Naive thymus-derived CD4-positive, alpha-beta T cell (primary cell): ENCODE measurements around the gene KCNC4. TPM values are rescaled to one million over a fixed set of nuclear protein-coding genes. Genes with fewer than 3 reads are reported as not detected.

Source experiments
- ATAC-seq: fragments of 150-1000 bp; cut with Tn5 transposase; 2 replicates; pipeline ENCODE4 v1.10.0; 2021; ENCODE audit warnings: mild to moderate bottlenecking, moderate library complexity
- CTCF ChIA-PET: fragments of 350-600 bp; sonication (Branson Sonifier 250); formaldehyde crosslinking; loops from one replicate; lab custom pipeline; 2021; ENCODE audit warnings: antibody characterized with exemption; lab: Charles Lee
- POLR2A ChIA-PET: fragments of 350-600 bp; sonication (Branson Sonifier 250); formaldehyde crosslinking; loops from one replicate; lab custom pipeline; 2021; ENCODE audit warnings: antibody characterized with exemption, inconsistent platforms; lab: Charles Lee
- DNase-seq, 9 donors: peaks; one replicate each; pipeline versions ENCODE4 v3.0.0 to v3.0.0-alpha.2; 2020 to 2022; ENCODE audit warnings: mixed read lengths in 1 of 9
- H3K27ac ChIP-seq: one replicate; pipeline ENCODE4 v1.7.0; 2013; ENCODE audit warnings: mild to moderate bottlenecking, low read depth, low read length, moderate library complexity
- H3K27me3 ChIP-seq, 2 donors: one replicate each; pipeline ENCODE4 v1.7.0; 2013; ENCODE audit warnings: low read length in 2 of 2, mild to moderate bottlenecking in 2 of 2, moderate library complexity in 2 of 2; ENCODE audit not compliant: control insufficient read depth in 2 of 2, insufficient read depth in 2 of 2
- H3K36me3 ChIP-seq, 3 experiments: 1 replicate in 2 of 3; 2 replicates in 1 of 3; pipeline ENCODE4 v1.7.0; 2013; ENCODE audit warnings: low read length in 3 of 3, mild to moderate bottlenecking in 3 of 3, moderate library complexity in 1 of 3; ENCODE audit not compliant: insufficient read depth in 3 of 3, control insufficient read depth in 2 of 3
- H3K4me1 ChIP-seq, 2 donors: one replicate each; pipeline ENCODE4 v1.7.0; 2013; ENCODE audit warnings: low read length in 2 of 2, mild to moderate bottlenecking in 2 of 2, moderate library complexity in 1 of 2; ENCODE audit not compliant: control insufficient read depth in 2 of 2, insufficient read depth in 2 of 2
- H3K4me3 ChIP-seq: 2 replicates; pipeline ENCODE4 v1.7.0; 2013; ENCODE audit warnings: mild to moderate bottlenecking, low read length
- H3K9me3 ChIP-seq, 3 experiments: 1 replicate in 2 of 3; 2 replicates in 1 of 3; pipeline ENCODE4 v1.7.0; 2013; ENCODE audit warnings: low read length in 3 of 3; ENCODE audit not compliant: control insufficient read depth in 2 of 3
- H3K27ac Mint-ChIP-seq, 9 donors: one replicate each; pipeline ENCODE4 v1.8.0; 2020 to 2022; ENCODE audit warnings: mixed read lengths in 9 of 9, mild to moderate bottlenecking in 8 of 9, moderate library complexity in 5 of 9, inconsistent platforms in 2 of 9
- H3K27me3 Mint-ChIP-seq, 5 donors: one replicate each; pipeline ENCODE4 v1.8.0; 2021 to 2022; ENCODE audit warnings: mixed read lengths in 5 of 5, mild to moderate bottlenecking in 1 of 5
- H3K36me3 Mint-ChIP-seq, 5 donors: one replicate each; pipeline ENCODE4 v1.8.0; 2020 to 2022; ENCODE audit warnings: mixed read lengths in 5 of 5, mild to moderate bottlenecking in 3 of 5, inconsistent platforms in 1 of 5
- H3K4me1 Mint-ChIP-seq, 7 donors: one replicate each; pipeline ENCODE4 v1.8.0; 2020 to 2022; ENCODE audit warnings: mixed read lengths in 7 of 7, mild to moderate bottlenecking in 3 of 7, inconsistent platforms in 1 of 7
- H3K4me3 Mint-ChIP-seq, 10 donors: one replicate each; pipeline ENCODE4 v1.8.0; 2020 to 2022; ENCODE audit warnings: mild to moderate bottlenecking in 10 of 10, mixed read lengths in 10 of 10, moderate library complexity in 6 of 10, inconsistent platforms in 2 of 10
- H3K9me3 Mint-ChIP-seq, 11 donors: one replicate each; pipeline ENCODE4 v1.8.0; 2020 to 2022; ENCODE audit warnings: mixed read lengths in 11 of 11, mild to moderate bottlenecking in 4 of 11, inconsistent platforms in 1 of 11, moderate library complexity in 1 of 11
- intact Hi-C, 2 donors: fragments of 100-400 bp; cut with micrococcal nuclease; formaldehyde crosslinking; loops; one replicate each; pipeline ENCODE4 v1.15.1; 2023
- polyA plus RNA-seq, 2 donors: library from polyadenylated mRNA; unstranded; fragments of 300-500 nt; fragmentation: Illumina TruSeq; gene quantifications; one replicate each; pipeline ENCODE4 v1.2.3, GENCODE V29; 2021
- total RNA-seq, 6 experiments: library from RNA in 5 of 6; stranded (reverse) in 5 of 6; gene quantifications; 1 replicate in 5 of 6; 2 replicates in 1 of 6; pipeline ENCODE4 v1.2.3 and lab custom pipeline; 2021 to 2026

Gene KCNC4
- total and polyA plus RNA-seq, 7 experiments from 2014 or later, result 1.6 to 18.2 (median 10.1) TPM

DNA sequence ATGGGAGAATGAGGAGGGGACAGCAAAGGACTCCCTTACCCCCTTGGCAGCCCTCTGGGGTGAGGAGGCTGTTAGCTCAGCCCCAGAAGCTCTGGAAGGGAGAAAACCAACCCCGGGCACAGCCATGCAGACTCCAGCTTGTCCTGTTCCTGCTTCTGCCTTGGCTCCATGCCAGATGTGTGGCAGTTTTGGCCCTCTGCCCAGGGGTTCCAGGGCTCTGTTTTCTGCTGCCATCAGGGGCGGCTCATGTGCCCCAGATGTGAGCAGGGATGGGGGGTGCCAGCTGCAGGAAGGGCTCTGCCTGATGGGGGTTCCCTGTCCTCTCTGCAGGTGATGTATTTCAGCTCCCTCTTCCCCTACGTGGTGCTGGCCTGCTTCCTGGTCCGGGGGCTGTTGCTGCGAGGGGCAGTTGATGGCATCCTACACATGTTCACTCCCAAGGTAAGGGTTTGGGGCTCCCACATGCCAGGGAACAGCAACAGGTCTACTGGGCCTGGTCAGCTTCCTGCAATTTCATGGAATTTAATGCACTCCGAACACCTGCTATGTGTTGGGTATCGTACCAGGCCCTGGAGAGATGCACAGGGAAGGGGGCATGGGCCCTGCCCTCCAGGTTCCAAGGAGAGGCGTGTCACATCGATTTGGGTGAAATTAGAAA lies 33.7 kb upstream of the KCNC4 start:
- peaks cover 0 to 8% (median 0%) of the 10 kb centered on the region in 11 donors for H3K9me3 Mint-ChIP-seq
- Histone ChIP-seq H3K9me3 (no peaks in the 10 kb centered on the region), H3K4me1 (no peaks in the 10 kb centered on the region), H3K27ac (no peak overlapping the region), H3K36me3 (no peaks in the 10 kb centered on the region), H3K4me3 (no peak overlapping the region), H3K27me3 (no peaks in the 10 kb centered on the region)
- intact Hi-C loops, result no loop called here
- no peak for DNase-seq
- H3K36me3 Mint-ChIP-seq, result no peaks in the 10 kb centered on the region
- H3K27ac Mint-ChIP-seq, result no peak overlapping the region
- ATAC-seq, result no peak
- peaks cover 4 to 23% (median 10%) of the 10 kb centered on the region in 5 donors for H3K27me3 Mint-ChIP-seq
- H3K4me3 Mint-ChIP-seq, result no peak overlapping the region
- H3K4me1 Mint-ChIP-seq, result no peaks in the 10 kb centered on the region
- ChIA-PET POLR2A (no interaction called here), CTCF (no interaction called here)

DNA sequence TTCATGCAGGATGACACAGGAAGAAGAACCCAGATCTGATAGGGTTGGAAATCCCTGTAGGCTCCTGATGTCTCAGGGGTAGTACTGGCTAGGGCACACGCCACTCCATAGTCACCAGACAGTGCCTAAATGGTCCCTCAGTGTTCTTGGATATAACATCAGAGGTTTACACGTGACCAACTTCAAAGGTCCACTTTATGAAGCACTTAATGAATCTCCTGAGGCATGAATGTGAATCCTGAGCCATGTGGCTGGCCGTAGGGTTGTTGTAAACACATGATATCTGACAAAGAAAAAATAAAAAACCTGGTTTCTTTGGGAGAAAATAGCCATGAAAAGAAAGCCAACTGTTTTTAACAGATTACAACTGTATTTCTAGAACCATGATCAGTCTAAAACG lies 32.3 kb upstream of the KCNC4 start:
- H3K36me3 ChIP-seq, result no peaks in the 10 kb centered on the region
- H3K27ac ChIP-seq, result no peak overlapping the region
- no peaks in the 10 kb centered on the region for H3K27me3 ChIP-seq
- H3K27me3 Mint-ChIP-seq, result peaks cover 4 to 18% (median 10%) of the 10 kb centered on the region in 5 donors
- no peaks in the 10 kb centered on the region for H3K4me1 ChIP-seq
- POLR2A ChIA-PET, result no interaction called here
- DNase-seq (no peak), ATAC-seq (no peak)
- H3K4me3 Mint-ChIP-seq, result no peak overlapping the region
- H3K27ac Mint-ChIP-seq, result no peak overlapping the region
- no peaks in the 10 kb centered on the region for H3K9me3 ChIP-seq
- H3K4me1 Mint-ChIP-seq, result no peaks in the 10 kb centered on the region
- intact Hi-C loops, result no loop called here
- no peak overlapping the region for H3K4me3 ChIP-seq
- H3K36me3 Mint-ChIP-seq, result no peaks in the 10 kb centered on the region
- CTCF ChIA-PET, result no interaction called here
- peaks cover 0 to 8% (median 0%) of the 10 kb centered on the region in 11 donors for H3K9me3 Mint-ChIP-seq

DNA sequence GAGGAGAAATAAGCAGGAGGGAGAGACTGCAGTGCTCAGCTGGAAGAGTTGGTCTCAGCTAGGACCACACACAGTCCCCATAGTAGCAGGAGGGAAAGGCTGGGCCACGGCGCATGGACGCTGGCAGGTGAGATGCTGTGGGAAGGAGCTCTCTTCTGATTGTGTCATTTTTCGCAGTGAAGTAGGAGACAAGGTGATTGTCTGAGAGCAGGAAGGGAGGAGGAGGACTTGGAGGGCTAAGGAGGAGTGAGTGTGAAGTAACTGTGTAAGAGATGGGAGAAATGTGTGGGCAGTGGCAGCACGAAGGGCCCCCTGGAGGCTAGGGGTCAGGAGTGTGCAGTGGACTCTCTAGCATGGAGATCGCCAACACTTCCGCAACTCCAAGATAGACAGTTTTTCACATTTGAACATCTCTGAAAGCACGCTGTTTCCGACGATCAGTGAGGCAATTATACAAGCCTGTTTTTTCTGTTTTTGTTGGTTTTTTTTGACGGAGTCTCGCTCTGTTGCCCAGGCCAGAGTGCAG lies 26.4 kb upstream of the KCNC4 start:
- DNase-seq, result no peak
- Mint-ChIP-seq H3K27me3 (peaks cover 0 to 20% (median 3%) of the 10 kb centered on the region in 5 donors), H3K36me3 (no peaks in the 10 kb centered on the region), H3K4me1 (no peaks in the 10 kb centered on the region), H3K27ac (no peak overlapping the region), H3K4me3 (no peak overlapping the region), H3K9me3 (peaks cover 0 to 3% (median 0%) of the 10 kb centered on the region in 11 donors)
- Histone ChIP-seq H3K27me3 (no peaks in the 10 kb centered on the region), H3K36me3 (no peaks in the 10 kb centered on the region), H3K9me3 (no peaks in the 10 kb centered on the region), H3K27ac (no peak overlapping the region), H3K4me3 (no peak overlapping the region), H3K4me1 (no peaks in the 10 kb centered on the region)
- no peak for ATAC-seq
- POLR2A ChIA-PET, result no interaction called here
- CTCF ChIA-PET, result interaction anchor here (2.5 kb wide), 1 partner anchor 13 kb away, joined by 5 read pairs; no protein-coding TSS in a partner anchor
- intact Hi-C loops, result no loop called here

DNA sequence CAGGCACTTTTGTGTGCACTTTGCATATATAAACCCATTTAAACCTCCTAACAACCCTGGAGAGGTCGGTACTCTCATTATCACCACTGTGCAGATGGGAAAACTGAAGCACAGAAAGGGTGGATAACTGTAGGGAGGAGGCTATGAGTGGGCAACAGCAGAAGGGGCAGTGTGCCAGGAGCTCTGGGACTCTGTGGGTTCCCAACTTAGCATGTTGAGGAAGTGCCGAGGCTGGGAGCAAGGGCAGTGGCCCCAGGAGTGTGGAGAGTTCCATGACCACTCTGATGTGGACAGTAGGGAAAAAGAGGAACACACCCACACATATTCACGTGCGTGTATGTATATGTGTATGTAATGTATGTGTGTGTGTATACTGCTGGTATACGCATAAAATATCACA lies 25.7 kb upstream of the KCNC4 start:
- H3K27ac Mint-ChIP-seq, result no peak overlapping the region
- ATAC-seq (no peak), DNase-seq (no peak)
- Histone ChIP-seq H3K27ac (no peak overlapping the region), H3K36me3 (no peaks in the 10 kb centered on the region), H3K4me3 (no peak overlapping the region), H3K4me1 (no peaks in the 10 kb centered on the region), H3K27me3 (no peaks in the 10 kb centered on the region), H3K9me3 (no peaks in the 10 kb centered on the region)
- CTCF ChIA-PET, result interaction anchor here (0.6 to 2.5 kb wide), 2 partner anchors 13 to 280 kb away, joined by 3 to 5 read pairs; no protein-coding TSS in a partner anchor
- no peaks in the 10 kb centered on the region for H3K9me3 Mint-ChIP-seq
- intact Hi-C loops, result no loop called here
- POLR2A ChIA-PET, result no interaction called here
- no peaks in the 10 kb centered on the region for H3K36me3 Mint-ChIP-seq
- H3K4me1 Mint-ChIP-seq, result no peaks in the 10 kb centered on the region
- no peak overlapping the region for H3K4me3 Mint-ChIP-seq
- H3K27me3 Mint-ChIP-seq, result peaks cover 0 to 25% (median 7%) of the 10 kb centered on the region in 5 donors

DNA sequence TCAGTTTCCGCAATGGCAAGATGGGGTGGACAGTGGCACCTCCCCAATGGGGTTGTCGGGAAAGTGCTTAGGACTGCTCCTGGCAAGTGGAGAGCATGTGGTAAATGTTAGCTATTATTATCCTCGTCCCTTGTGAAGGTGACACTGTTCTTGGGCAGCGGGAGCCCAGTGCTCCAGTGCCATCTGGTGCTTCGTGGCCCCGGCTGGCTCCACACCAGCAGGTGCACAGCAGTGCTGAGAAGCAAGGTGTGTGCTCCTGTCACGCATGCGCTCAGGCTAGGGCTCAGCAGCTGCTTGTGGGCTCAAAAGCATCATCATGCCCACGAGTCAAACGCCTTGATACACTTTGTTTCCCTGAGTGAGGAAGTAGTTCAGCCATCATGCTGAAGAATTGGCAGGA lies 24.9 kb upstream of the KCNC4 start:
- Mint-ChIP-seq H3K4me3 (no peak overlapping the region), H3K27ac (no peak overlapping the region), H3K4me1 (no peaks in the 10 kb centered on the region), H3K36me3 (no peaks in the 10 kb centered on the region), H3K9me3 (no peaks in the 10 kb centered on the region), H3K27me3 (peaks cover 0 to 28% (median 11%) of the 10 kb centered on the region in 5 donors)
- CTCF ChIA-PET, result interaction anchor here (0.6 to 2.5 kb wide), 2 partner anchors 12 to 154 kb away, joined by 3 to 5 read pairs; no protein-coding TSS in a partner anchor
- no peaks in the 10 kb centered on the region for H3K27me3 ChIP-seq
- intact Hi-C loops, result no loop called here
- no peaks in the 10 kb centered on the region for H3K4me1 ChIP-seq
- H3K36me3 ChIP-seq, result no peaks in the 10 kb centered on the region
- ATAC-seq (no peak), DNase-seq (no peak)
- H3K9me3 ChIP-seq, result no peaks in the 10 kb centered on the region
- POLR2A ChIA-PET, result no interaction called here
- H3K27ac ChIP-seq, result no peak overlapping the region
- no peak overlapping the region for H3K4me3 ChIP-seq

- Mint-ChIP-seq H3K9me3 (no peaks in the 10 kb centered on the region), H3K27me3 (peaks cover 0 to 28% (median 11%) of the 10 kb centered on the region in 5 donors), H3K27ac (no peak overlapping the region), H3K4me3 (no peak overlapping the region), H3K36me3 (no peaks in the 10 kb centered on the region), H3K4me1 (no peaks in the 10 kb centered on the region)
- no peak overlapping the region for H3K27ac ChIP-seq
- no peaks in the 10 kb centered on the region for H3K27me3 ChIP-seq
- no peak overlapping the region for H3K4me3 ChIP-seq
- ATAC-seq (no peak), DNase-seq (no peak)
- no peaks in the 10 kb centered on the region for H3K4me1 ChIP-seq
- intact Hi-C loops, result no loop called here
- no peaks in the 10 kb centered on the region for H3K9me3 ChIP-seq
- H3K36me3 ChIP-seq, result no peaks in the 10 kb centered on the region
- ChIA-PET CTCF (interaction anchor here (0.7 kb wide), 1 partner anchor 274 kb away, joined by 3 read pairs; no protein-coding TSS in a partner anchor), POLR2A (interaction anchor here (0.6 kb wide), 1 partner anchor 125 kb away, joined by 3 read pairs; no protein-coding TSS in a partner anchor)
Measured at GRCh38 chr1:110186558-110186957, 23.6 kb upstream of the KCNC4 start.
